ENCODE results near the gene CDC42SE2. TPM values are rescaled to one million over a fixed set of nuclear protein-coding genes. Genes with fewer than 3 reads are reported as not detected.
"Not testable (repeated sequence)": the region's sequence is repeated elsewhere in the genome, so short reads cannot be mapped to it uniquely, and the experiment has no call there.

CDC42SE2 gene
- polyA plus RNA-seq, 4 donors, result 36.0 to 60.3 (median 55.0) TPM

DNA sequence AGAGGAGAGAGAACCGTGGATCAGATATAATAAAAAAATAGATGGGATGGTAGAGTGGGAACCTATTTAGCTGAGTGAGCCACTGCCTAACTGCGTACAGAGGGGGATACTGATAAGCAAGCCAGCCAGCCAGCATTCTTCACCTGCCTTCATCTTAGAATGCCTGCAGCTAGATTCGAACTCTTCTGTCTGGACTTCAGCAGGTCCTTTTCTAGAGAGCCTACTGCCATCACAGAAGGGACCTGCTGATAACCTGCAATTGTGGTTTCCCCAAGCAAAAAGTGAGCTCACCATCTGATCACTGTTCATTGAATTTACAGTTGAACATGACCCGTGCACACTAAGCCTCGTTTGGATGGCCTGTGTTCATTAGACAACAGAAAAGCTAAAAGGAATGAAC lies 109.4 kb downstream of the CDC42SE2 start:
- H3K27me3 ChIP-seq (ENCODE audit: control insufficient read depth in 3 of 3, insufficient read depth in 3 of 3, low read length in 3 of 3), result no peaks in the 10 kb centered on the region
- H3K4me3 ChIP-seq (ENCODE audit: low read depth in 1 of 3, low read length in 3 of 3), result no peak overlapping the region
- FAIRE-seq (no peak), DNase-seq (no peak)
- H3K36me3 ChIP-seq (ENCODE audit: control insufficient read depth in 3 of 3, insufficient read depth in 2 of 3, low read depth in 1 of 3, low read length in 3 of 3), result peaks cover 0 to 2% (median 2%) of the 10 kb centered on the region in 3 donors
- peaks cover 0 to 2% (median 0%) of the 10 kb centered on the region in 3 donors for H3K4me1 ChIP-seq (ENCODE audit: control insufficient read depth in 3 of 3, insufficient read depth in 2 of 3, low read depth in 1 of 3, low read length in 2 of 3)
- H3K27ac ChIP-seq (ENCODE audit: low read depth in 1 of 3, low read length in 2 of 3), result no peak overlapping the region
- 78 to 85% (median 80%) methylated on average over 5 of the region's 5 CpGs for WGBS, 3 donors
- H3K9me3 ChIP-seq (ENCODE audit: control insufficient read depth in 2 of 2, insufficient read depth in 1 of 2, low read depth in 1 of 2, low read length in 1 of 2), result no peaks in the 10 kb centered on the region

- no peak overlapping the region for H3K4me3 ChIP-seq (ENCODE audit: low read depth in 1 of 3, low read length in 3 of 3)
- H3K9me3 ChIP-seq (ENCODE audit: control insufficient read depth in 2 of 2, insufficient read depth in 1 of 2, low read depth in 1 of 2, low read length in 1 of 2), result no peaks in the 10 kb centered on the region
- DNase-seq (no peak), FAIRE-seq (no peak)
- H3K36me3 ChIP-seq (ENCODE audit: control insufficient read depth in 3 of 3, insufficient read depth in 2 of 3, low read depth in 1 of 3, low read length in 3 of 3), result peaks cover 0 to 2% (median 0%) of the 10 kb centered on the region in 3 donors
- no peaks in the 10 kb centered on the region for H3K27me3 ChIP-seq (ENCODE audit: control insufficient read depth in 3 of 3, insufficient read depth in 3 of 3, low read length in 3 of 3)
- WGBS, 3 donors, result 73 to 84% (median 80%) methylated on average over 2 of the region's 2 CpGs
- peaks cover 0 to 9% (median 6%) of the 10 kb centered on the region in 3 donors for H3K4me1 ChIP-seq (ENCODE audit: control insufficient read depth in 3 of 3, insufficient read depth in 2 of 3, low read depth in 1 of 3, low read length in 2 of 3)
- H3K27ac ChIP-seq (ENCODE audit: low read depth in 1 of 3, low read length in 2 of 3), result no peak overlapping the region
These were observed 111.5 kb downstream of the CDC42SE2 start for GRCh38 chr5:131375351-131375750.

DNA sequence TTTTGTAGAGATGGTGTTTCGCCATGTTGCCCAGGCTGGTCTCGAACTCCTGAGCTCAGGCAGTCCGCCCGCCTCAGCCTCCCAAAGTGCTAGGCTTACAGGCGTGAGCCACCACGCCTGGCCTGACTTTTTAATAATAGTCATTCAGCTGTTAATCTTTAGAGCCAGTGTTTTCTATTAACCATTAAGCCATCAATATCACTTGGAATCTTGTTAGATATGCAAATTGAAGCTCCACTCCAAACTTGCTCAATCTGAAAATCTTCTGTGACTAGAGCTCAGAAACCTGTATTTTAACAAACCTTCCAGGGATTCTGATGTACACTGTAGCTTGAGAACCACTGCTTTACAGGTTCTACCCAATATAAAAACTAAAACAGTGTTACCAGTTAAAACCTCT lies 113.5 kb downstream of the CDC42SE2 start:
- peaks cover 0 to 2% (median 0%) of the 10 kb centered on the region in 3 donors for H3K36me3 ChIP-seq (ENCODE audit: control insufficient read depth in 3 of 3, insufficient read depth in 2 of 3, low read depth in 1 of 3, low read length in 3 of 3)
- no peak overlapping the region for H3K4me3 ChIP-seq (ENCODE audit: low read depth in 1 of 3, low read length in 3 of 3)
- H3K27me3 ChIP-seq (ENCODE audit: control insufficient read depth in 3 of 3, insufficient read depth in 3 of 3, low read length in 3 of 3), result no peaks in the 10 kb centered on the region
- 75 to 90% (median 87%) methylated on average over 6 of the region's 6 CpGs for WGBS, 3 donors
- peaks cover 0 to 11% (median 6%) of the 10 kb centered on the region in 3 donors for H3K4me1 ChIP-seq (ENCODE audit: control insufficient read depth in 3 of 3, insufficient read depth in 2 of 3, low read depth in 1 of 3, low read length in 2 of 3)
- DNase-seq (no peak), FAIRE-seq (no peak)
- H3K9me3 ChIP-seq (ENCODE audit: control insufficient read depth in 2 of 2, insufficient read depth in 1 of 2, low read depth in 1 of 2, low read length in 1 of 2), result no peaks in the 10 kb centered on the region
- H3K27ac ChIP-seq (ENCODE audit: low read depth in 1 of 3, low read length in 2 of 3), result no peak overlapping the region

DNA sequence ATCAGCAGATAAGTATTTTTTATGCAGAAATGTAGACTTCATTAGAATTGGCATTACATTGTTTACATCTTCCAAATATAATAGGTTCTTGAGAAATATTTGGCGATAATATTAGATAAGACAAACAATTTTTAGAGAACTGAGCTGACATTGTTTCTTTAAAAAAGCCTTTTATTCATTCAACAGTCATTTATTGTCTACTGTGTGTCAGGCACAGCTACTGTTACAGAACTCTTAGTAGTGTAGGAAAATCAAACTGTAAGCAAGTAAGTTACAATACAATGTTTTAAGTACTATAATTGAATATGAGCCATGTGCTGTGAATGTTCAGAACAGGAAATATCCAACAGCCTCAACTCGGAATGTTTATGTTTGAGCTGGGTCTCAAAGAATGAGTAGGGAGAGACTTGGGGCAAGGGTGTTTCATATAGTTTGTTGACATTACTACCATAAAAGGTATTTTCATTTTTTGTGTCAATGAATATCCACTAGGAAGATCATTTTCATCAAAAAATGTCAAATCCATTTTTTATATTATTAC lies 114.0 kb downstream of the CDC42SE2 start:
- WGBS, 3 donors, result 51 to 62% (median 59%) methylated on average over 2 of the region's 2 CpGs

DNA sequence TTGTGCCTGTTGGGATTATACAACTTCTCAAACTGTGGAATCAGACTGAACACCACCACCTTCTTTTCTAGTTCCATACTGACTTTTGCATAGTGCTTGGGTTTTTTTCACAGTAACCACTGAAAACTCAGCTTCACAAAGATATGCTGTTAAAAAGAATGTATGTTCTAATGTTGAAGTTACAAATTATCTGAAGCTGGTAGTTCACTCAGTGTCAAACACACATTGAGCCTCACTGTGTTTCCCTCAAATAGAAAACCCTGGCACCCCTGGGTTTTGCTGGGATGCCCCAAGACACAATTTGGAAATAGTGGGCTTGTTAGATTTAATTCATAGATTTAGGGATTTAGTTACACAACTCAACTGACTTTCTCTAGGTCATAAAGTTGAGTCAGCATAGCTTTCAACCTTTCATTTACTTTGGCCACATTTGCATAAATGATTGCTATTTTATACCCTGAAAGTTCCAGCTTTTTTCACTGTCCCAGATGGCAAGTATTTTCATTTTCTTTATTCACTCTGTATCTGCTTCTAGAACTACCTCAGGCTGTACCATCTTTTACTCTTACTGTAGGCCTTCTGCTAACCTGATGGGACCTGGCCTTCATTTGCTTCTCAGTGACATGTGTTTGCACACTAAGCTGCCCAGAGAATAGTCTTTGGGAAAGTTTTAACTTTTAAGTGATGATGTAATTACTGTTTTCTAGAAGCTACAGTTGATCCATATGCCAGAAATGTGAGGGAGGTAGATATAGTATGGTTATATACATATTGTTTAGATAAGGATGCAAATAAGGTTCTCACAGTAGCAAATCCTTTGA lies 115.1 kb downstream of the CDC42SE2 start:
- Histone ChIP-seq H3K4me1 (ENCODE audit: control insufficient read depth in 3 of 3, insufficient read depth in 2 of 3, low read depth in 1 of 3, low read length in 2 of 3) (peaks cover 0 to 14% (median 6%) of the 10 kb centered on the region in 3 donors), H3K9me3 (ENCODE audit: control insufficient read depth in 2 of 2, insufficient read depth in 1 of 2, low read depth in 1 of 2, low read length in 1 of 2) (no peaks in the 10 kb centered on the region), H3K36me3 (ENCODE audit: control insufficient read depth in 3 of 3, insufficient read depth in 2 of 3, low read depth in 1 of 3, low read length in 3 of 3) (peaks cover 0 to 2% (median 0%) of the 10 kb centered on the region in 3 donors), H3K27ac (ENCODE audit: low read depth in 1 of 3, low read length in 2 of 3) (peak overlapping the region in 2 of 3 donors; percentile 60 to 85), H3K4me3 (ENCODE audit: low read depth in 1 of 3, low read length in 3 of 3) (no peak overlapping the region), H3K27me3 (ENCODE audit: control insufficient read depth in 3 of 3, insufficient read depth in 3 of 3, low read length in 3 of 3) (no peaks in the 10 kb centered on the region)
- peak in 1 of 2 donors; percentile 20 for DNase-seq
- FAIRE-seq, result no peak

More for the DNA sequence above, 114.0 kb downstream of the CDC42SE2 start:
- peak overlapping the region in 1 of 3 donors; percentile 39 for H3K27ac ChIP-seq (ENCODE audit: low read depth in 1 of 3, low read length in 2 of 3)
- FAIRE-seq (no peak), DNase-seq (no peak)
- peaks cover 0 to 2% (median 0%) of the 10 kb centered on the region in 3 donors for H3K36me3 ChIP-seq (ENCODE audit: control insufficient read depth in 3 of 3, insufficient read depth in 2 of 3, low read depth in 1 of 3, low read length in 3 of 3)
- no peak overlapping the region for H3K4me3 ChIP-seq (ENCODE audit: low read depth in 1 of 3, low read length in 3 of 3)
- H3K9me3 ChIP-seq (ENCODE audit: control insufficient read depth in 2 of 2, insufficient read depth in 1 of 2, low read depth in 1 of 2, low read length in 1 of 2), result no peaks in the 10 kb centered on the region
- no peaks in the 10 kb centered on the region for H3K27me3 ChIP-seq (ENCODE audit: control insufficient read depth in 3 of 3, insufficient read depth in 3 of 3, low read length in 3 of 3)
- peaks cover 0 to 14% (median 6%) of the 10 kb centered on the region in 3 donors for H3K4me1 ChIP-seq (ENCODE audit: control insufficient read depth in 3 of 3, insufficient read depth in 2 of 3, low read depth in 1 of 3, low read length in 2 of 3)

DNA sequence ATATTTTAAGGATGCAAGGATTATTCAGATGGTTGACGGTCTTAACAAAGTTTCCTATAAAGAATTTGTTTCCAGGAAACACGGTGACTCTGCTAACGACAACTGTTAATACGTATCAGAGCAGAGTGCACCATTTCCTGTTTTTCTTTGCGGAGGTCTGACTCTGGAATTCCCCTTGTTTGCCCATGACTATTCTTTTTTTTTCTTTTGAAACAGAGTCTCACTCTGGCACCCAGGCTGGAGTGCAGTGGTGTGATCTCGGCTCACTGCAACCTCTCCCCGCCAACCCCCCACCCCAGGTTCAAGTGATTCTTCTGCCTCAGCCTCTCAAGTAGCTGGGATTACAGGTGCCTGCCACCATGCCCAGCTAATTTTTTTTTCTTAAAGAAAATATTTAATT lies 115.9 kb downstream of the CDC42SE2 start:
- DNase-seq (peak; percentile 27 to 33), FAIRE-seq (no peak)
- WGBS, 3 donors, result 50 to 81% (median 57%) methylated on average over 7 of the region's 7 CpGs

GRCh38 chr5:131380238-131380637 lies 116.4 kb downstream of the CDC42SE2 start:
- 62 to 71% (median 63%) methylated on average over 2 of the region's 2 CpGs for WGBS, 3 donors
- peak overlapping the region; percentile 32 to 94 (median 41) for H3K27ac ChIP-seq (ENCODE audit: low read depth in 1 of 3, low read length in 2 of 3)
- FAIRE-seq; DNase-seq; H3K4me3 ChIP-seq (ENCODE audit: low read depth in 1 of 3, low read length in 3 of 3); H3K9me3 ChIP-seq (ENCODE audit: control insufficient read depth in 2 of 2, insufficient read depth in 1 of 2, low read depth in 1 of 2, low read length in 1 of 2); H3K36me3 ChIP-seq (ENCODE audit: control insufficient read depth in 3 of 3, insufficient read depth in 2 of 3, low read depth in 1 of 3, low read length in 3 of 3); H3K27me3 ChIP-seq (ENCODE audit: control insufficient read depth in 3 of 3, insufficient read depth in 3 of 3, low read length in 3 of 3): not testable (repeated sequence)
- H3K4me1 ChIP-seq (ENCODE audit: control insufficient read depth in 3 of 3, insufficient read depth in 2 of 3, low read depth in 1 of 3, low read length in 2 of 3), result peaks cover 0 to 14% (median 6%) of the 10 kb centered on the region in 3 donors

More for the DNA sequence above, 115.9 kb downstream of the CDC42SE2 start:
- H3K27ac ChIP-seq (ENCODE audit: low read depth in 1 of 3, low read length in 2 of 3), result peak overlapping the region; percentile 41 to 94 (median 60)
- H3K4me3 ChIP-seq (ENCODE audit: low read depth in 1 of 3, low read length in 3 of 3), result no peak overlapping the region
- H3K9me3 ChIP-seq (ENCODE audit: control insufficient read depth in 2 of 2, insufficient read depth in 1 of 2, low read depth in 1 of 2, low read length in 1 of 2), result no peaks in the 10 kb centered on the region
- H3K4me1 ChIP-seq (ENCODE audit: control insufficient read depth in 3 of 3, insufficient read depth in 2 of 3, low read depth in 1 of 3, low read length in 2 of 3), result peaks cover 0 to 14% (median 6%) of the 10 kb centered on the region in 3 donors
- H3K36me3 ChIP-seq (ENCODE audit: control insufficient read depth in 3 of 3, insufficient read depth in 2 of 3, low read depth in 1 of 3, low read length in 3 of 3), result no peaks in the 10 kb centered on the region
- H3K27me3 ChIP-seq (ENCODE audit: control insufficient read depth in 3 of 3, insufficient read depth in 3 of 3, low read length in 3 of 3), result no peaks in the 10 kb centered on the region

GRCh38 chr5:131381021-131381420 lies 117.2 kb downstream of the CDC42SE2 start:
- no peaks in the 10 kb centered on the region for H3K9me3 ChIP-seq (ENCODE audit: control insufficient read depth in 2 of 2, insufficient read depth in 1 of 2, low read depth in 1 of 2, low read length in 1 of 2)
- no peaks in the 10 kb centered on the region for H3K27me3 ChIP-seq (ENCODE audit: control insufficient read depth in 3 of 3, insufficient read depth in 3 of 3, low read length in 3 of 3)
- H3K4me3 ChIP-seq (ENCODE audit: low read depth in 1 of 3, low read length in 3 of 3), result no peak overlapping the region
- 84 to 99% (median 92%) methylated on average over 4 of the region's 4 CpGs for WGBS, 3 donors
- H3K36me3 ChIP-seq (ENCODE audit: control insufficient read depth in 3 of 3, insufficient read depth in 2 of 3, low read depth in 1 of 3, low read length in 3 of 3), result peaks cover 0 to 2% (median under 1%) of the 10 kb centered on the region in 3 donors
- no peak for FAIRE-seq
- DNase-seq, result no peak
- H3K4me1 ChIP-seq (ENCODE audit: control insufficient read depth in 3 of 3, insufficient read depth in 2 of 3, low read depth in 1 of 3, low read length in 2 of 3), result peaks cover 0 to 14% (median 6%) of the 10 kb centered on the region in 3 donors
- H3K27ac ChIP-seq (ENCODE audit: low read depth in 1 of 3, low read length in 2 of 3), result peak overlapping the region in 2 of 3 donors; percentile 41 to 94

All from small intestine (tissue), 7 donors.